GM04503 (cell line): Measurements from ENCODE around the gene PCF11.

Source experiments
- DNase-seq: peaks from one replicate; pipeline ENCODE4 v3.0.0-alpha.2; 2012; ENCODE audit warnings: low read depth

The PCF11 gene

DNA sequence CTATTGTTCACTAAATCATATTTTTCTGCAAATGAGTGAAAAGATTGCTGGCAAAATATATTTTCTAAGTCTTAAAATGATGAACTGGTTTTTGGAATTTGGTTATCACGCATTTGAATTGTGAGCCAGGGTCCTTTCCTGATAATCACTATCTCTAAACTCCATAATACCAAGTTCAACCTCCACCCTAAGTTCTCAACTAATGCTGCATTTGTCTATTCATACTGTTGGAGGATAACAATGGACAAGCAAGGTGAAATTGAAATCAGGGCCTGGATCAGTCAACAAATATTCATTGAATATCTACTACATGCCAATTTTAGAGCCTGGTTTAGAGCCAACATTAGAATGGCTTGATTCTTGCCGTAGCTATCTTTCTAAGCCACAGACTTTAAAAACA, 4.7 kb upstream of the PCF11 start:
- no peak for DNase-seq

DNA sequence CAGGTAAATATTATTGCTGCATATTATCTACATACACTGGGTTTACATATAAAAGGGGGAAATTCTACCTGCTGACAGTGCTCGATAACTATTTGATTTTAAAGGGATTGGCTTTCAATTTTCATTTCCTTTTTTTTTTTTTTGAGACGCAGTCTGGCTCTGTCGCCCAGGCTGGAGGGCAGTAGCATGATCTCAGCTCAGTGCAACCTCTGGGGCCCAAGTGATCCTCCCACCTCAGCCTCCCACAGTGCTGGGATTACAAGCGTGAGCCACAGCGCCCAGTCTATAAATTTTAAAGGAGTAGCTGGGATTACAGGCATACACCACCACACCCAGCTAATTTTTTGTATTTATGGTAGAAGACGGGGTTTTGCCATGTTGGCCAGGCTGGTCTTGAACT, 3.2 kb upstream of the PCF11 start:
- DNase-seq = no peak

DNA sequence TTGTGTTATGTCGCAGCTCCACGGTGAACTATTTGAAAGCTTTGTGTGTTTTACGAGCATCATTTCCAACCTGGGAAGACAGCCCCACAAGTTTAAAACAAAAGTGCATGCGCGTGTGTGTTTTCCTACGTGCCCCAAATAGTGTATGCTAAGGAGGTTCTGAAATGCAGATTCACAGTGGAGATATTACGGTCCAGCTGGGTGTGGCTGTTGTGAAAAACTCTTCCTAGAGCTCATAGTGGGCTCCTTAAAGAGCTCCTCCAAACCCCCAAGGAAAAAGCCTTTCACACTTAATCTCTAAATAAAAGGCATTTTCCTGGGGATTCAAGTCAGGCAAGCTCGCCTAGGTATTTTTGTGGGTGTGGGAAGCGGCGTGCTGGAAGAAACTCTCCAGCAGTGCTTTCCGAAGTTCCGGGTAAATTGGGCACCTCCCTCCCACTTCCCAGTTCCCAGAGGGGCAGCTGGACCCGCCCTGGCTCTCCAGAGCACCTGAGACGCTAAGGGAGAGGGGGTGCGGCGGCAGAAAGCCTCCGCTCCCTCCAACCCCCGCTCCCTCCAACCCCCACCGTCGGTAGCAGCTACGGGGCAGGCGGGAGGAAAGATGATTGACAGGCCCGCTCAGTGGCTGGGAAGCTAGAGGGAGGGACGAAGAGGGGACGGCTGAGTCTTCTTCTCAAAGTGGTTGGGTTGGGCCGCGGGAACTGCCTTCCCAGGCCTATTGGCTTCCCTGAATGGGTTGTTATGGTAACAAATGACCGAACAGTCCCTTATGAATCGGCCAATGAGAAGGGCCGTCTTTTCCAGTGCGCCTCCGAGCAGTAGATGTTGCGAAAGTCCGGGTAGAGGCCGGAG, 561 bp upstream of the PCF11 start:
- DNase-seq = peak; percentile 99

DNA sequence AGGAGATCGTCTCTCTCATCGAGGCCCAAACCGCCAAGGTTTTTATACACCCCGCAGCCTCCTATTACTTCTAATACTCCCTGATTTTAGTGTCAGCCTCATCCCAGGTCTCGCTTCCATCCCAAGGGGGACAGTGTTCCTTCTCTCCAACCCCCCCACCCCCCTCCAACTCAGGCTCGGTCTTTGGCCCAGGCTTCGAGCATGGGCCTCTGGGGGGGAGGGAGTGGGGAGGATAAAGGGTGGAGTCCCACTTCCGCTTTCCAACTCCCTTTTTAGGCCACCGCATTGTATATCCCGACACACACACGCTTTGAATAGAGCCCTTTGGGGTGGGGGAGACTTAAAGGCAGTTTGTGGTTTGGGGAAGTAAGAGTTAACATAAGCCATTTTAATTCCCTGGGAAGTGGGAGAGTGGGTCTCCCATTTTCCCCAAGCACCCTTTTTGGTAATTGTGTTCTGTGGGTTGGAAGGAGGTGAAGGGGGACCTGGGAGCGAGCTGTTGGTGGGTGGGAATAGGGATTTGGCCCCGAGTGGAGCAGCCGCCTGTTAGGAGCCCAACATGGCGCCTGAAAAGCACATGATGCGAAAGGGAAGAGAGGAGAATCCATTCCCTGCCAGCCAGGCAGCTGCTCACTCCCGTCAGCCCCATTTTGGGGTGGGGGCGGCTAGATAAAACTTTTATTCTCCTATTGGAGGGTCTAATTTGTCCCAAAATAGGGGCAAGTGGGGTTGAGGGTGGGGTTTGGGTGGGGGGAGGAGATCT, 844 bp downstream of the PCF11 start:
- DNase-seq = no peak

DNA sequence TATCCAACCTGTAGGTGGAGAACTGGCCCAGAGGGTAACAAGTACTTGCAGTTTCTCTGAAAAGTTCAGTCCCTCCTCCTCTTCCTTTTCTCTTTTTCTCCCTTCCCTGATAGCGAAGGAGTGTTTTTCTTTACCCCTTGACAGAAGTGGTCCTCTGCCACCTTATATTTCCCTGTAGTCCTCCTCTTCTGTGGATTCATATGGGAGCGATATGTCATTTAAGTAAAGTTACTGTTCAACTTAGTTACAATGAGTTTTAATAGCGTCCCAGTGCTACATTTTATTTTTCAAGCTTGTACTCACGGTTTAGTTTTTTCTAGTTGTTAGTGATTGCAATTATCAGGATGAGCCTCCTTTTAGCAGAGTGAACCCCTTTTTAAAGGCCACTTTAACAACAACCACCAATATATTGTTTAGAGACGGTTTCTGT, 1.4 kb downstream of the PCF11 start:
- DNase-seq = no peak

DNA sequence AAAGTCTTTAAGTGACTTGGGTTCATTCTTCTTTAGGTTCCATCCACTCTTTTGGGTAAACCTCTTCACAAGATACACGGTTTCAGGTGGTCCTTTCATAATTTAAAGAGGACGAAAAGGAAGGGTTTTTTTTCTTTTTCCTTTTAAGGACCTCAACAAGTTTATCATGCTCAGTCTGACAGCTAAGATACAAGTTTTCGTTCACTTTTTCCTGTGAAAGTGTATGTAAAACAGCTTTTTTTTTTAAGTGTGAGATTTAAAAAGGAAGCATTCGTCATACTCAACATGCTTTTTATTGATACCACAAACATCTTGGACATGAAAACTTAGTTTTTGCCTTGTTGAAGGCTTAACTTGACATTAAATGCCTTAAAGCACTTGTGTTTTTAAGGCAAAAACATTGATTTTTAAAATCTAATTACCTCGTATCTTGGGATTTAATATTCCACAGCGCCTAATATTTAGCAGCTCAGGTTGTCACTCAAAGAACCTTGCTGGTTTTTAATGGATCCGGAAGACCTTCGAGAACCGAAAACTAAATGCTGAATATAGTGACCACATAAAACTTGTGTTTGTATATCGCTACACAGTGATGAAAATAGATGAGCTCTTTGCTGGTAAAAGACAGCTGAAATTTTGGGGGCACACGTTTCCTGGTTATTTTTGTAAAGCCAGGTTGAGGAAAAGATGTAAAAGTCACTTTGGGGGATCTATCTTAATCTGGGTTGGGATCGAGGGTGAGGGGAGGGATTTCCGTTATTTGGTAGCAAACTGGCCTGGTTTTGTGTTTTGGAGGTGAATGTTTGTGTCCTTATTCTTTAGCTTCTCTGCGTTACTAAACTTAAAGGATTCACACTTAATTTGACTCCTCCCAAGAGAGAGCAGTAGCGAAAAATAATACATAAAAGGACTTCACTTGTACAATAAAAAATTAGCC, 2.3 kb downstream of the PCF11 start:
- no peak for DNase-seq

DNA sequence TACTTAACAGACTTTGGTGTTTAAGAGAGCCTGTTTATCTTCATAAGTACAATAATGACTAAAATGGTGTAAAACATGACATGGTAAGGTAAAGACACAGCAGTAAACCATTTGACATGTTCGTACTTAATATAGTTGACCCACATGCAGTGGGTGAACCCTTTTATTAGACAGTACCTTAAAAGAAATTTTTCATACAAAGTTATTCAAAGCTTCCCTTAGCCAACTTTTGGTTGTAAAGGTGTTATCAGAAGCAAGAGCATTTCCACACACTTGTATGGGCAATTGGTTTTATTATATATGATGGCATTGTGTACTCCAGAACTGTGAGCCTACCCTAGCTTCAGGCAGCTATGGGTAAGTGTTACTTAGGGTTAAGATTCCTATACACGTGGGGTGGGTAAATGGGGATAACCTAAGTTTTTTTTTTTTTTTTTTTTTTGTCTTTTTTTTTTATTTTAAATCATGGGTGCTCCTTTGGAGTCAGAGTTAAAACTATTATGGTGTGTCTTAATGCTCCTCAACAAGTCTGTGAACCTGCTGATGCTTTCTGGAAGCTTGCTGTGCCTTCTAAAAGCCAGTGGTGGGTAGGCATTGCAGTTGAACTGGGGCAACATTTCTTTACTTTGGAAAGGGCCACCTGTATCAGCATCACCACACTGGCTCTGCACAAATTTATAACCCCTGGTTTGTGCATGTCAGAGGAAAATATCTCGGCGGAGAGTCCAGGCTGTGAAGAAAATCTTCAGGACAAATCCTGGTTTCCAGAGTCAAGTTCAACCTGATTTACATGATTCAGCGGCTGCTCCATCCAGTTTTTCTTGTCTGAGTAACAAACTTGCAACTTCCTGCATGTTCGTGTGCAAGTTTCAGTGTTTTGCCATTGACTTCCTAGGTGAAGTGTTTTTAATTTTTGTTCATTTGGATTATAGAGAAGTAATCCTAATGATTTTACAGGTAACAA, 3.3 kb downstream of the PCF11 start:
- DNase-seq = no peak

DNA sequence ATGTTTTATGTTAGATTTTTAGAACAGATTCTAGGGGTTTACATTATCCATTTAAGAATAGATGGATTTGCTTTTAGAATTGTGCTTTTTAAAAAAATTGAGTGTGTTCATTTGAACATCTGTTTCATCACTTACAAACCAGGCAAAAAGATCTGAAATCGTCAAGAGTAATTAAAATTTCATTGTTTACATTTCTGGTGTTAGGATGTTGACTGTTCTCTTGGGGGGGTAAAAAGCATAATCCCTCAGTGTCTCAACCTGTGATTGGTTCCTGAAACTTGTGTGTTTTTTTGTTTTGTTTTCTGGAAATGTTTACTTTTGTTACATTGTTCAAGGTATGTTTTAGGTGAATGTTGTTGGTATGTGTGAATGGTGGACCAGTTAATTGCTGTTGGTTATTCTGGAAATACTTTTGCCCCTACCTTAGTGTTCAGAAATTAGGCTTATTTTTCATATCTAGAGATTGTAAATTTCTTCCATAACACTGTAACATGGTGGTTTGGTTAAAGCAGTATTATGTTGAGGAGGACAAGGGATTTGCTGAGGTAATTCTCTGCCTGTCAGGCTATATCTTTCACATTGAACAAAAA, 4.8 kb downstream of the PCF11 start:
- DNase-seq = no peak

DNA sequence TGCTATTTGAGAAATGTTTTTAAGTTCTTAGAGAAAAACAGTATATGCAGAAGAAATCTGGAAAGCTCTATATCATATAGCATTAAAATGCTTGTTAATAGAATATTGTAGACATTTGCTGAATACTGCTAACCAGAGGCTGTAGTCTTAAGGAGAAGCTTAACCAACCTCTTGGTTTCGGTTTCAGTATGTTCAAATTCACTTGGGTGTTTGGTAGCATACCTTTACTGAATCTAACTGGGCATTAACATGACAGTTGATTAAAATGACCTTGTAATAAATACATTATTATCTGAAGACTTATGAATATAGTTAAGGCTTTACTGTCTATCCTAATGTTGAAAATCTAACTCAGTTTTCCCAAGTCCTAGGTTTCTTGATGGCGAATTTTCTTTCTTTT, 5.4 kb downstream of the PCF11 start:
- DNase-seq = no peak

DNA sequence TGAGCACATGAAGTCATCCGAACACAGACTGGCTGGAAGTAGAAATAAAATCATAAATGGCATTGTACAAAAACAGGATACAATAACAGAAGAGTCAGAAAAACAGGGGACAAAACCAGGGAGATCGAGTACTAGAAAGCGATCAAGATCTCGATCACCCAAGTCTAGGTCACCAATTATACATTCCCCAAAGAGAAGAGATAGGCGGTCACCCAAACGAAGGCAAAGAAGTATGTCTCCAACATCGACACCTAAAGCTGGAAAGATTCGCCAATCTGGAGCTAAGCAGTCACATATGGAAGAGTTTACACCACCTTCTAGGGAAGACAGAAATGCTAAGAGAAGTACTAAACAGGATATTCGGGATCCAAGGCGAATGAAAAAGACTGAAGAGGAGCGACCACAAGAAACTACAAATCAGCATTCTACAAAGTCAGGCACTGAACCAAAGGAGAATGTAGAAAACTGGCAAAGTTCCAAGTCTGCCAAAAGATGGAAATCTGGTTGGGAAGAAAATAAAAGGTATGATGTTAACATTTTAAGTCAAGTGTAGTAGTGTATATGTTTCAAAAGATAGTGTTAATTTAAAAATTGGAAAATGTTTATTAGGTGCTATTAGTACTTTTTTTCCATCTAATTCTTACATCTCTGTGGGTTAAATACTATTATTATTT, 9.4 kb downstream of the PCF11 start:
- DNase-seq = no peak

DNA sequence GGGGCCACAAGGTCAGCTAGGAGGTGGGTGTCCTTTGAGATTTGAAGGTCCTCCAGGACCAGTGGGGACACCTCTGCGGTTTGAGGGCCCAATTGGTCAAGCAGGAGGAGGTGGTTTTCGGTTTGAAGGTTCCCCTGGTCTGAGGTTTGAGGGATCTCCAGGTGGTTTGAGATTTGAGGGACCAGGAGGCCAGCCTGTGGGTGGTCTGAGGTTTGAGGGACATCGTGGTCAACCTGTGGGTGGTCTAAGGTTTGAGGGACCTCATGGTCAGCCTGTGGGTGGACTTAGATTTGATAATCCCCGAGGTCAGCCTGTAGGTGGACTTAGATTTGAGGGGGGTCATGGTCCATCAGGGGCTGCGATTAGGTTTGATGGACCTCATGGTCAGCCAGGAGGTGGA, 11.8 kb downstream of the PCF11 start:
- no peak for DNase-seq

DNA sequence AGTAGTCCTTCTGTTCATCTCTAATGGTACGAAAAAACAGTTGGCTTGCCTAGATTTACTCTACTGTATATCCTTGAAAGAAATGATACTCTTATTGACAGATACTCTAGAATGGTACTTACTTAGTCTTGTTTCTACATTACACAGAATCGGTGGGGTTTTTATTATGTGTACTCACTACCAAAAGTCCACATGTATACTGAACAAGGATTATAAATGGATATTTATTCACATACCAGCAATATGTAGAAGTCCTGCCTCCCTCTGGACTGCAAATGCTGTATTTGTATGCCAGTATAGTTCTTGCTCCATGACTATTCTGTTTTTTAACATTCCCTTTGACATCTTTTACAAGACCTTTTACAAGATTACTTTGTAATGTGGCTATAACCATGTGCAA, 13.9 kb downstream of the PCF11 start:
- DNase-seq = no peak

DNA sequence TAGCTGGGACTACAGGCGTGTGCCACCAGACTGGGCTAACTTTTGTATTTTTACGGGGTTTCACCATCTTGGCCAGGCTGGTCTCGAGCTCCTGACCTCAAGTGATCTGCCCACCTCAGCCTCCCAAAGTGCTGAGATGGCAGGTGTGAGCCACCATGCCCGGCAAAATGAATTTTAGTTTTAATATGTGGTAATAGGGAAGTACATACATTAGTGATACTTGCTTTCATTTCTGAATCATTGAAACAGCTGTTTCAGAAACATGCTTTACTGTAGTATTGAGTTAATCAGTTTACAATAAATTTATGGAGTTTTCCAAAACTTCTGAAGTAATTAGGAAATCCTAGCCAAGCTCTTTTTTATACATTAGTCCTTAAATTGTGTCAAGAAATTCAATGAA, 15.6 kb downstream of the PCF11 start:
- DNase-seq = no peak

DNA sequence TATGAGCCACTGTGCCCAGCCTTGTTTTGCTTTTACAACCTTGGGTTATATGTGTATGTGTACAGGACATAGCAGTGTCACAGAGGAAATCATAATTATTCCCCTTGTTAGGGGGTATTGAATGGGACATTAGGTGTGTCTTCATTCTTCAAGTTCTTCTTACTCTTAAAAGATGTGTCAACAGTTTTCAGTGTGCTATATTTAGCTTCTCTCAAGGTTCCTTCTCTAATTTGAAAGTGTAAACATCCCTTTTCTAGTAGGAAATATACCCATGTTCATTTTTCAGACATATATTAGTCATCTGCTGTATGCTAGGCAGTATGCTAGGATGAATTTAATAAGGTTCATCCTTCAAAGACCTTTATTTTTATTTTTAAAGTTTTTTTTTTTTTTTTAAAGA, 17.1 kb downstream of the PCF11 start:
- no peak for DNase-seq

DNA sequence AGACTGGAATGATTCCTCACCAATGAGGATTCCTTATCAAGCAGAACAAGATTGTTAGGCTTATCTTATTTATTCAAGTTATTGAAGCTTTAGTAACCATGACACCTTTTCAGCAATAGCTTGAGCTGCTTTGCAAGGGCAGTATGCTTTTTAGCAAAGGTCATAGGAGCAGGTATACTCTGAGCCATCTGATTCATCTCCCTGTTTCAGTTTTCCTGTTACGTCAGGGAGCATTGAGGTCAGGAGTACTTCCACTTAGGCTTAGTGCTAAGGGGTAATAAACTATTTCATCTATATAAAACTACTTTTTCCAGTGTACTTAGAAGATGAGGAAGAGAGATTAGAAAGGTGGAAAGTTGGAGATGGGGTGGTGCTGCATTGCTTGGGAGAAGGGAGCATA, 18.9 kb downstream of the PCF11 start:
- DNase-seq = no peak

DNA sequence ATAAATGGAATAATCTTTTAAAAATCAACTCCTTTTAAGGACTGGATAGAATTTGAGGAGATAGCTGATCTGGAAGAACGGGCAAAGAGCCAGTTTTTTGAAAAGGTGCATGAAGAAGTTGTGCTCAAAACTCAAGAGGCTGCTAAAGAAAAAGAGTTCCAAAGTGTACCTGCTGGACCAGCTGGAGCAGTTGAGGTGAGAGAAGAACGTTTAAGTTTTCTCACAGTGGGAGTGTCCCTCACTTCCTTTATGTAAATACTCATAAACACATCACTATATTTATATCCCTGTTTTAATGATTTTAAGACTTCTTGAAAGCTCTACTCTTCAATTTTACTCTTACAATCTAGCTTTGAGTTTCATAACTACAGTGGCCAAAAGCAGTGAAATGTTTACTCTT, 24.9 kb downstream of the PCF11 start:
- DNase-seq = no peak

DNA sequence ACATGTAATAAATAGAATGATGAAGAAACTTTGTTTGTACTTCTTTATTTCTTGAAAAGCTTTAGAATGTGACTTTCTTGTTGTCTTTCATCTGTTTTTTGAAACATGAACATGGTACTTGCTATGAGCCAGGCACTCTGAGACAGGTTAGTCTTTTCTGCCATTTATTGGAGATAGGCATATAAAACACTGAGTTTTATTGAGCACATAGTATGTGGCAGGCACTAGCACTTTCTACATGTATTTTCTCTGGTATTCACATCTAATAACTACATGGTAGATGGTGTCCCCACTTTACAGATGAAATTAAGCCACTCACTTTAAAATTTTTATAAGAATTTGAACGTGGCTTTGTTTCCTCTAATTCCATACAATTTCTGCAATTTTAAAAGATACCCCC, 28.8 kb downstream of the PCF11 start:
- no peak for DNase-seq

DNA sequence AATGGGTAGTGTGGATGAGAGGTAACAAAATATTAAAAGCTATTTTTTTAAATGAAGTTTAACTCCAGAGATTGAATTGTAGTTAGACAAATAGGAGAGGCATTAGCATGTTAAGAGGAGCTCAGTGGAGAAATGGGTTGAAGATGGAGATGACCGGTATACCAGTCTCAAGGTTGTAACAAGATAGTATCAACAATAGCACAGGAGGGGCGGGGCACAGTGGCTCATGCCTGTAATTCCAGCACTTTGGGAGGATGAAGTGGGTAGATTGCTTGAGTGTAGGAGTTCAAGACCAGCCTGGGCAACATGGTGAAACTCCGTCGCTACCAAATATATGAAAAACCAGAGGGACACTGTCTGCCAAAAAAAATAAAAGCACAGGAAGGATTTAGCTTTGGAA, 30.5 kb downstream of the PCF11 start:
- no peak for DNase-seq

DNA sequence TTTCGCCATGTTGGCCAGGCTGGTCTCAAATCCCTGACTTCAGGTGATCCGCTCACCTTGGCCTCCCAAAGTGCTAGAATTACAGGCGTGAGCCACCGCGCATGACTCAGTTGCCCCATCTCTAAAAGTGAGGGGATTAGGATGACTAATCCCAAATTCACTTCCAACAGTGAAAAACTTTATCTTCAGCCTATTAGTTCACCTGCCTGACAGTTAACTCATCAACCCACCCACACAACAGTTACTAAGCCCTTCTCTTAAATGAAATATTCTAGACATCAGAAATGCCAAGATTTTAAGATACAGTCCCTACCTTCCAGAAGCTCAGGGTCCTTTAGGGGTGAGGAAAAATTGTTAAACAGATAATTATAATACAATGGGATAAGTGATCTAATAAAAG, 34.6 kb downstream of the PCF11 start:
- no peak for DNase-seq

DNA sequence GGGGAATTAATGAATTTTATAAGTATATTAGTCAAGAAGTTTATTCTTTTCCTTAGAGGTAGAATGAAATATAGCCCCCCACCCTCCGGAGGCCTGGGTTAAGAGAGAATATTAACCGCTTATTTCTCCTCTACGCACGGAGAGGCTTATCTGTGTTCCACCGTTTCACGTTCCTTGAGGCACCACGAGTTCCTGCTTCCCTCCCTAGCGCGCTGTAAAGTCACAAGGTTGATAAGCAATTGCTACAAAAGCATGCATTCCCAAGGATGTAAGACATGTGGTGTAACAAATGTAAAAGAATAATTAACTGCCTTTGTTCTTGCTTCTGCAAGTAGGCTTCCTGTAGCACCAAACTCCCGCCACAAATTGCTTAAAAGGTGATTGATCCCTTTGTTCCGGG, 35.1 kb downstream of the PCF11 start:
- no peak for DNase-seq
